ENCODE measurements around the gene MCCC1.
"Not testable (repeated sequence)": the region's sequence is repeated elsewhere in the genome, so short reads cannot be mapped to it uniquely, and the experiment has no call there.

MCCC1 gene

DNA sequence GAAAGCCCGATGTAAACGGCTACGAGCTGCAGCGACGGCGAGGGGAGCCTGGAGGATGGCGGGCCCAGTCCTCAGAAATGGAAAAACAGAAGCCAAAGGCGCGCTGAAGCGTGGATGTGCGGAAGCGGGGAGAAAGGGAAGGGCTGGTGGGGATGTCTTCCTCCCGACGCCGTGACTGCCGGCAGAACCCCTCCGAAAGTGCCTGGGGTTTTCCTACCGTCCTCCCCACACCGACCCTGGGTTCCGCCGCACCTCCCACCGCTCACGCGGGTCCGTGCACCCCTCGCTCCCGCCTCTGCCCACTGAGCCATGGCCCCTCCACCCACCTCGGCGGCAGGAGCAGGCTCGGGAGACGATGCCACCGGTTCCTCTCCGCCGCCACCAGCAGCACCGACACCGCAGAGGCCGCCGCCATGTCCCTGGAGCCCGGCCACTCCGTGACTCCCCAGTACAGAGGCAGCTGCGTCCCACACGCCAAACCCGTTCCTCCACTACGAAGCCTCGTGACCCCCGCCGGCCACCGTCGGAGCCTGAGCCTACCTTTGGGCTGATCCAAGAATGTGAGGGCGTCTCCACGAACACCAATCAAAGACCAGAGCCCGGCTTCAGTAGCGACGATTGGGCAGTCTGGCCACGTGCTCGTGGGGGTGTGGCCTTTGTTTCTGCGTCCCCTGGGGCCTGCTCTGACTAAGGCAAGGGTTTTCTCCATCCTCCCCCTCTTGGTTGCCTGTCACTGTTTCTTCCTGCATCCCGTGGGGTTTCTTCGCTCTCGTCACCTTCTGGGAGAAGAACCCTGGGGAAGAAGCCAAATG is at the start of gene MCCC1:
TSS of gene MCCC1 (minus strand) at position 471 of the 812 bp plus-strand sequence. CDS start at position 415, 56 bp downstream.
- DNase-seq = peak; percentile 89

GRCh38 chr3:183148056-183148455 is 48.8 kb upstream of the MCCC1 start:
- DNase-seq = no peak

DNA sequence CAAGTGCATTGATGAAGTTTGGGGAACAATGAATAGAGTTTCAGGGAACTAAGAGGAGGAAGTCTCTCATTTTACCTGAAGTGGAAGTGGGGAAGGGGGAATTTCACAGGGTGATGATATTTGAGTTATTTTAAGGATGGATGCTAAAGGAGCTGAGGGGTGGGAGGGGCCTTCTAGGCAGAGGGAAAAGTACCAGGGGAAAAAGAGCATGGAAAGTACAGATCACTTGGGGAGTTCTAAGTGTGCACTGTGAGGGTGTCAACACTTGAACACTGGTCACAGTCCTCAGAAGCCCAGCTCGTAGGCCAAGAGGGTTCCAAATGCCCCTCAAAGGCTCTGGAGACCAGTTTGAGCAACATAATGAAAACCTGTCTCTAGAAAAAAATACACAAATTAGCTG is 45.1 kb upstream of the MCCC1 start:
- no peak for DNase-seq

DNA sequence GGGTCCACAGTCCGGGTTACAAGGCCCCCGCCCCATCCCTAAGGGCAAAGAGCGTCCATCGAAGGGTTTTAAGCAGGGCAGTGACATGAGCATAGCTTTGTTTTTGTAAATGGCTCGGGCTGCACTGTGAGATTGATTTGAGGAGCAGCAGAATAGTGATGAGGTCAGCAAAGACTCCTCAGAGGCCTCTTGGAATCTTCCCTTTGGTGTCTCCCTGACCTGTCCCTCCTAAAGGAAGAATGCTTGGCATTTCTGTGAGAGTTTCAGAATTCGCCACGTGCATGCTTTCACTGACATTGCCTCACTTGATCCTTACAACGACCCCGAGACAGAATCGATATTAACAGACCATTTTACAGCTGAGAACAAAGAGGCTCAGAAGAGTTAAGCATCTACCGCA is 42.9 kb upstream of the MCCC1 start:
- DNase-seq = no peak

DNA sequence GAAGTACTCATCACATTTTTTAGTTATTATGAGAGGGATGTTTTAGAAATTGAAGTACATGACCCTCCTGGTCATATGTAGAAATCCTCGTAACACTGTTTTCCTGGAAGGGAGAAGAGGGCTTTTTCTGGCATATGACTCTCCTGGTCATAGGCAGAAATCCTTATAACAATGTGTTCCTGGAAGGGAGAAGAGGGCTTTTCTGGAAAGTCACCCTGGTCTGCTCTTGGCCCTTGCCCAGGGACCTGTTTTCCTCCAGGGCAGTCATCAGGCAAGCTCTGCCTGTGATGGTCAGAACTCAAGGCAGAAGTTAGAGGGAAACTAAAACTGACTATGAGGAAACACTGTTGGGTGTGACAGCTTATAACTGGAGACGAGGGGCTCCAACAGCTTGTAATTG is 35.5 kb upstream of the MCCC1 start:
- DNase-seq = no peak

- no peak for DNase-seq
These were observed 33.1 kb upstream of the MCCC1 start for GRCh38 chr3:183132409-183132808.

DNA sequence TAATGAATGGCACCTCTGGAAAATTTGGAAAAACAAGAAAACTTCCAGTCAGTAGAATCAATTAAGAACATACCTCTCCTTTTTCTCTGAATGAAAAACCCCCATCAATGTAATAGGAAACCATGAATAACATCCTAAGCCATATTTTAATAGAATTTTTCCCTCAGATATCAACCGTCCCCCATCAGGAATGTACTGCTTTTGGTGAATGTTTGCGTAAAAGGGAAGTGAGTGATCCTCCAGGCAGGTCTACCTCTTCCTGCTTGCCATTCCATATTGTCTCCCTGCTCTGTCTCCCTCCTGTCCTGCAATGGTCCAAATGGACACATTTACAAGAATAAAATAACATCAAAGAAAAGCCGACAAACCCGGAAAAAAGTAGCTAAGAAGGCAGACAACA is 32.4 kb upstream of the MCCC1 start:
- DNase-seq = no peak

- DNase-seq = no peak
These were observed 32.0 kb upstream of the MCCC1 start for GRCh38 chr3:183131186-183131725.

GRCh38 chr3:183129243-183129642 is 29.9 kb upstream of the MCCC1 start:
- no peak for DNase-seq

DNA sequence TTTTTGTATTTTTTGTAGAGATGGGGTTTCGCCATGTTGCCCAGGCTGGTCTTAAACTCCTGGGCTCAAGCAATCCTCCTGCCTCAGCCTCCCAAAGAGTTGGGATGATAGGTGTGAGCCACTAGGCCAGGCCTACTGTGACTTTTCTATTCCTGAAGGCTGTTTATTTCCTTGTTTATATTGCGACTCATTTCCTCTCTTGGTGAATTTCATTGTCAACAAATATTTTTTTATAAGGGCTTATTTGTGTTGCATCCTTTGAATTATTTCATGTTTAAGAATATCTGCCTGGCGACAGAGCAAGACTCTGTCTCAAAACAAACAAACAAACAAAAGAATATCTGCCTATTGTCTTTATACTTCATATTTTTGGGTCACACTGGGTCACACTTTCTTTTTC is 29.4 kb upstream of the MCCC1 start:
- DNase-seq = no peak

DNA sequence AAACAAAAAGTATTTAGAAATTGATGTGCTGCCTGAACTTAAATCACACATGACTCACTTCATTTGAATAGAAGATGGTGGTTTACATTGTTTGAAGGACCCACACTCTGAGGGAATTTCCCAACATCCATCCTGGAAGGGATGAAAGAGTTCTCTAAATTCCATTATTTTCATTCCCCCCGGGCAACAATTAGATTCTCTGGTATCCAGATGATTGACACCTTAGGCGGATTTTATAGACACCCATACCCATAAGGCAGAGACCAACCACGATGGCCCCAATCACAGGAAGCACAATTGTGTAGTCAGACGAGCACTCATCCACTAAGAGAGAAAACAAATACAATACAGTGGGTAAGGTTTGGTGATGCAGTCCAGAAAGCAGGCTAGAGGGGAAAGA is 24.6 kb upstream of the MCCC1 start:
- DNase-seq = peak; percentile 1

GRCh38 chr3:183122257-183122932 is 23.1 kb upstream of the MCCC1 start:
- DNase-seq = no peak

DNA sequence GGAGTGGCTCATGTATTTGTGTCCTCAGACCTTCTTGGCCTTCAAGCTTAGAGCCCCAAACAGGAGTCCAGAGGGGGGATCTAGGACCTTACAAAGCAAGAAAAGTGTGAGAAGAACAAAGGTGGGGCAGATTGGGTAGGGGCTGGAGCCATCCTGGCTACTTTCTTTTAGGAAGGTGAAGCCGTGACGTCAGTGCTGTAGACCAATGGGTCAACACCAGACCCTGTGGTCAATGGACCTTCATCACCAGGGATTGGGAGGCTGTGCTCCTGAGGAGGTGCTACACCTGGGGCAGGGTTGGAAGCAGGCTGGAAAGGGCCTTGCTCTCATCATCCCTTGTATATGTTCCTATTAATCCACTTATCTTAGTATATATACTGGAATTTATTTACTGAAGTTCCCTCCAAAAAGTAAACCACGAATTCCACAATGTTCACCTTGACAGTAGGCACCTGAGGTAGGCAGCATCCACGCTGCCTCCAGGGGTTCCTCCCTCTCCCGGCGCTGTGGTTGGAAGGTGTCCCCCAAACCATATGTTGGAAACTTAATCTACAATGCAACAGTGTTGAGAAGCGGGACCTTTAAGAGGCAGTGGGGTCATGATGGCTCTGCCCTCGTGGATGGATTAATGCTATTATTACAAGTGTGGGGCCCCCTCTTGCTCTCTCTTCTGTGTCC is 21.4 kb upstream of the MCCC1 start:
- DNase-seq = no peak

DNA sequence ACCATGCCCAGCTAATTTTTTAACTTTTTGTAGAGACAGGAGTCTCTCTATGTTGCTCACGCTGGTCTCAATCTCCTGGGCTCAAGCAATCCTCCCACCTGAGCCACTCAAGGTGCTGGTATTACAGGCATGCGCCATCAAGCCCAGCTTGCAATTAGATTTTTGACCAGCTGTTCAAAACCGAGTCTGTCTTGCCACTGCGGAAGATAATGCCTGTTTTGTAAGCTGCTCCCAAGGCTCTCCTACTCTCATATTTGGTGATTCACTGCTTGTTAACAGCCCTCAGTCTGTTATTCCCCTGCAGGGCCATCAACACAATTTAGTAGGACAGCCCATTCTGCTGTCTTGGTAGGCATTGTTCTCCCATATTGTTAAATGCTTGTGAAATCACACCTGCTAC is 17.8 kb upstream of the MCCC1 start:
- DNase-seq = no peak

DNA sequence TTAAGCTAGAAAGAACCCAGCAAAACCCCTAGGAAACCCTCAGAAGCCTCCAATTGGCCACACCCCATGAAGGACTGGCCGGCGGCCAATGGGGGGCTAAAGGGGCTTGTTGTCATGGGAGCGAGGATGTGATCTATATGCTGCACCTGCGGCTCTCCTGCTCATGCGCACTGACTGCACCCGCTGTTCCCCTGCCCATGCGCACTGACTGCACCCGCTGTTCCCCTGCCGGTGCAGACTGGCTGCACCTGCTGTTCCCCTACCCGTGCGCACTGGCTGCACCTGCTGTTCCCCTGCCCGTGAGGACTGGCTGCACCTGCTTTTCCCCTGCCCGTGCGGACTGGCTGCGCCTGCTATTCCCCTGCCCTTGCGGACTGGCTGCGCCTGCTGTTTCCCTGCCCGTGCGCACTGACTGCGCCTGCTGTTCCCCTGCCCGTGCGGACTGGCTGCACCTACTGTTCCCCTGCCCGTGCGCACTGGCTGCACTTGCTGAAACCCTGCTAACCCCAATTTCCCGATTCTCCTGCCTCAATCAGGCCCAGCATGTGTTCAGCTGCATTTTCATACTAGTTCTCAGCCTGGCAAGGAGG is 16.8 kb upstream of the MCCC1 start:
- DNase-seq = no peak

- DNase-seq = no peak
These were observed 15.3 kb upstream of the MCCC1 start for GRCh38 chr3:183114384-183115178.

DNA sequence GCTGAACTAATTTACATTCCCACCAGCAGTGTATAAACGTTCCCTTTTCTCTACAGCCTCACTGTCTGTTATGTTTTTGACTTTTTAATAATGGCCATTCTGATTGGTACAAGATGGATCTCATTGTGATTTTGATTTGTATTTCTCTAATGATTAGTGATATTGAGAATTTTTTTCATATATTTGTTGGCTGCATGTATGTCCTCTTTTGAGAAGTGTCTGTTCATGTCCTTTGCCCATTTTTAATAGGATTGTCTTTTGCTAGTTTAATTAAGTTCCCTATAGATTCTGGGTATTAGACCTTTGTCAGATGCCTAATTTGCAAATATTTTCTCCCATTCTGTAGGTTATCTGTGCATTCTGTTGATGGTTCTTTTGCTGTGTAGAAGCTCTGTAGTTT is 10.6 kb upstream of the MCCC1 start:
- not testable (repeated sequence) for DNase-seq

- DNase-seq = no peak
These were observed 9.2 kb upstream of the MCCC1 start for GRCh38 chr3:183108470-183108869.

- no peak for DNase-seq
These were observed 8.7 kb upstream of the MCCC1 start for GRCh38 chr3:183108001-183108449.

GRCh38 chr3:183107372-183107771 is 8.1 kb upstream of the MCCC1 start:
- DNase-seq = not testable (repeated sequence)

DNA sequence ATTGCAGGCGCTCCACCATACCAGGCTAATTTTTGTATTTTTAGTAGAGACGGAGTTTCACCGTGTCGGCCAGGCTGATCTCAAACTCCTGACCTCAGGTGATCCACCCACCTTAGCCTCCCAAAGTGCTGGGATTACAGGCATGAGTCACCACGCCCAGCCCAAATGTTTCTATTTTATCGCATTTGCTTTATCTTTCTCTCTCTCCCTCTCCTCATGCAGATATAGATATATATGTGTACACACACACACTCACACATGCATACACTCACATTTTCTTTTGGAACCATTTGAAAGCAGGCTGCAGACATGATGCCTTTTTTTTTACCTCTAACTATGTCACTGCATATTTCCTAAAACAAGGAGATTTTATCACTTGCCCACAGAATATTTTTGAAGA is 7.3 kb upstream of the MCCC1 start:
- DNase-seq = no peak

DNA sequence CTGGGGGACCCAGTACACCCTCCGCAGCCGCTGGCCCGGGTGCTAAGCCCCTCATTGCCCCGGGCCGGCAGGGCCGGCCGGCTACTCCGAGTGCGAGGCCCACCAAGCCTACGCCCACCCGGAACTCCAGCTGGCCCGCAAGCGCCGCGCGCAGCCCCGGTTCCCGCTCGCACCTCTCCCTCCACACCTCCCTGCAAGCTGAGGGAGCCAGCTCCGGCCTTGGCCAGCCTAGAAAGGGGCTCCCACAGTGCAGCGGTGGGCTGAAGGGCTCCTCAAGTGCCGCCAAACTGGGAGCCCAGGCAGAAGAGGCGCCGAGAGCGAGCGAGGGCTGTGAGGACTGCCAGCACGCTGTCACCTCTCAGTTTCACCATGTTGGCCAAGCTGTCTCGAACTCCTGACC is 4.7 kb upstream of the MCCC1 start:
- DNase-seq = not testable (repeated sequence)
